HepG2 (cell line): Measurements from ENCODE around the gene SLC51B.

Experiments used
- ATF1 ChIP-seq: IDR thresholded peaks from 2 replicates; pipeline ENCODE4 v1.6.1; 2016; ENCODE audit warnings: mild to moderate bottlenecking, control low read depth
- HDAC2 ChIP-seq: sonication (generic); formaldehyde crosslinking; IDR thresholded peaks from 2 replicates; pipeline ENCODE4 v1.4.0; 2020; ENCODE audit warnings: missing genetic modification reagents
- HDAC6 ChIP-seq: fragments of 200-600 bp; sonication (generic); IDR thresholded peaks from 2 replicates; pipeline ENCODE4 v1.7.0; 2017; ENCODE audit warnings: mild to moderate bottlenecking, antibody characterized with exemption, low read length, low read depth
- POLR2A ChIP-seq, 2 experiments: IDR thresholded peaks; 2 replicates each; pipeline ENCODE4 v1.6.1; 2011; ENCODE audit warnings: low read depth in 2 of 2, low read length in 2 of 2, mild to moderate bottlenecking in 1 of 2, moderate library complexity in 1 of 2; ENCODE audit not compliant: insufficient read depth in 1 of 2
- RXRA ChIP-seq: sonication (generic); formaldehyde crosslinking; IDR thresholded peaks from 2 replicates; pipeline ENCODE4 v1.5.1; 2020; ENCODE audit warnings: missing genetic modification reagents
- ZMAT3 ChIP-seq: sonication (generic); formaldehyde crosslinking; conservative IDR thresholded peaks from 2 replicates; pipeline ENCODE4 v1.7.0; 2021; ENCODE audit warnings: missing genetic modification reagents
- ZNF263 ChIP-seq: sonication (generic); formaldehyde crosslinking; IDR thresholded peaks from 2 replicates; pipeline ENCODE4 v1.4.0; 2020; ENCODE audit warnings: missing genetic modification reagents
- TF ChIP-seq, protein P1 (sequence below): sonication (generic); formaldehyde crosslinking; IDR thresholded peaks from 2 replicates; pipeline ENCODE4 v1.9.0; 2021; ENCODE audit warnings: missing genetic modification reagents, borderline replicate concordance

DNA sequence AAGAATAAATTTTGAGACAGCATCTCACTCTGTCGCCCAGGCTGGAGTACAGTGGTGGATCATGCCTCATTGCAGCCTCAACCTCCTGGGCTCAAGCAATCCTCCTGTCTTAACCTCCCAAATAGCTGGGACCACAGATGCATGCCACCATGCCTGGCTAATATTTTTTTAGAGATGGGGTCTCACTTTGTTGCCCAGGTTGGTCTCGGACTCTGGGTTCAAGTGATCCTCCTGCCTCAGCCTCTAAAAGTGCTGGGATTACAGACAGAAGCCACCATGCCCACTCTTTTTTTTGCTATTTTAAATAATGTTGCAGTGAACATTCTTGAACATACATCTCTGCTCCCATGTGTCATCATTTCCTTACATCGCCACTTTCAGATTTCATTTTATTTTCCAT lies 6.8 kb upstream of the SLC51B start:
- no peak for TF ChIP-seq HDAC2 (CRISPR knock-in tag)
- TF ChIP-seq HDAC6, result no peak
- TF ChIP-seq ATF1, result no peak
- TF ChIP-seq POLR2A (IDR thresholded peaks at IDR 0.05; ENCODE audit: insufficient read depth in 1 of 2, low read depth in 2 of 2, low read length in 2 of 2), result no peak
- TF ChIP-seq, protein P1, sequence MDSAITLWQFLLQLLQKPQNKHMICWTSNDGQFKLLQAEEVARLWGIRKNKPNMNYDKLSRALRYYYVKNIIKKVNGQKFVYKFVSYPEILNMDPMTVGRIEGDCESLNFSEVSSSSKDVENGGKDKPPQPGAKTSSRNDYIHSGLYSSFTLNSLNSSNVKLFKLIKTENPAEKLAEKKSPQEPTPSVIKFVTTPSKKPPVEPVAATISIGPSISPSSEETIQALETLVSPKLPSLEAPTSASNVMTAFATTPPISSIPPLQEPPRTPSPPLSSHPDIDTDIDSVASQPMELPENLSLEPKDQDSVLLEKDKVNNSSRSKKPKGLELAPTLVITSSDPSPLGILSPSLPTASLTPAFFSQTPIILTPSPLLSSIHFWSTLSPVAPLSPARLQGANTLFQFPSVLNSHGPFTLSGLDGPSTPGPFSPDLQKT (CRISPR knock-in tag), result no peak
- no peak for TF ChIP-seq ZNF263 (CRISPR knock-in tag)
- no peak for TF ChIP-seq RXRA
- TF ChIP-seq ZMAT3, result no peak
